Body of pancreas (tissue), 4 donors: Measurements from ENCODE around the gene EIF4E. TPM values are rescaled to one million over a fixed set of nuclear protein-coding genes. Genes with fewer than 3 reads are reported as not detected.

Experiments
- ATAC-seq: fragments of 150-250 bp; one replicate; pipeline ENCODE4 v1.9.1; 2016
- DNase-seq, 4 donors: peaks; one replicate each; pipeline ENCODE4 v3.0.0-alpha.2; 2019
- H3K27ac ChIP-seq, 4 donors: fragments of 200-600 bp; sonication (generic); 1 replicate in 3 of 4; 2 replicates in 1 of 4; pipeline versions ENCODE4 v1.5.1 to v1.6.1; 2016 to 2019; ENCODE audit warnings: mild to moderate bottlenecking in 1 of 4, mixed read lengths in 1 of 4, moderate library complexity in 1 of 4
- H3K27me3 ChIP-seq, 2 donors: fragments of 200-600 bp; sonication (generic); one replicate each; pipeline ENCODE4 v1.6.0; 2016; ENCODE audit warnings: mild to moderate bottlenecking in 1 of 2
- H3K36me3 ChIP-seq, 2 donors: fragments of 200-600 bp; sonication (generic); replicated peaks in 1 of 2; 2 replicates each; pipeline ENCODE4 v1.5.1; 2016; ENCODE audit warnings: low read depth in 2 of 2; ENCODE audit not compliant: insufficient read depth in 1 of 2
- H3K4me1 ChIP-seq: fragments of 200-600 bp; sonication (generic); one replicate; pipeline ENCODE4 v1.6.0; 2016
- H3K4me3 ChIP-seq, 2 donors: fragments of 200-600 bp; sonication (generic); 1 replicate in 1 of 2; 2 replicates in 1 of 2; pipeline ENCODE4 v1.5.1; 2016 to 2019
- H3K9me3 ChIP-seq, 3 donors: fragments of 200-600 bp; sonication (generic); 1 replicate in 2 of 3; 2 replicates in 1 of 3; pipeline ENCODE4 v1.5.1; 2016
- CTCF ChIP-seq, 7 experiments: fragments of 450-650 bp in 4 of 7; fragments of 200-600 bp in 3 of 7; sonication (generic) in 3 of 7; IDR thresholded peaks; one replicate each; pipeline ENCODE4 v1.5.1; 2016 to 2019; ENCODE audit warnings: antibody characterized with exemption in 7 of 7
- POLR2A ChIP-seq, 3 donors: fragments of 450-650 bp; IDR thresholded peaks; one replicate each; pipeline ENCODE4 v1.6.1; 2016; ENCODE audit warnings: antibody characterized with exemption in 3 of 3, mild to moderate bottlenecking in 2 of 3
- WGBS, 2 donors: methylation state at CpG; one replicate each; pipeline ENCODE4 v1.1.5; 2017; 5-methylcytosine and 5-hydroxymethylcytosine counted together
- intact Hi-C: fragments of 100-400 bp; cut with DNase I; formaldehyde crosslinking; loops from one replicate; pipeline ENCODE4 v1.15.1; 2023
- total RNA-seq, 2 donors: library from RNA; depleted of rRNA; stranded (reverse); fragments of >200 nt; gene quantifications; one replicate each; pipeline ENCODE4 v1.1.0, GENCODE V29; 2016

The EIF4E gene
- total RNA-seq, 2 donors from 2014 or later: 31.1 to 67.9 TPM

GRCh38 chr4:98867648-98868047 is 61.3 kb downstream of the EIF4E start:
- Histone ChIP-seq H3K9me3 (no peaks in the 10 kb centered on the region), H3K36me3 (no peaks in the 10 kb centered on the region), H3K27me3 (no peaks in the 10 kb centered on the region), H3K4me1 (no peaks in the 10 kb centered on the region), H3K4me3 (no peak overlapping the region), H3K27ac (no peak overlapping the region)
- ATAC-seq (no peak), DNase-seq (no peak)
- intact Hi-C loops: no loop called here
- 92 to 100% methylated on average over 1 of the region's 1 CpG for WGBS, 2 donors
- TF ChIP-seq POLR2A (IDR thresholded peaks at IDR 0.05): no peak
- no peak for TF ChIP-seq CTCF (IDR thresholded peaks at IDR 0.05)

- no peaks in the 10 kb centered on the region for H3K4me1 ChIP-seq
- intact Hi-C loops: no loop called here
- WGBS, 2 donors: 91 to 93% methylated on average over 6 of the region's 6 CpGs
These were observed 63.9 kb downstream of the EIF4E start for GRCh38 chr4:98865059-98865458.

GRCh38 chr4:98864560-98864959 is 64.4 kb downstream of the EIF4E start:
- WGBS, 2 donors: 77 to 79% methylated on average over 7 of the region's 7 CpGs
- Histone ChIP-seq H3K27me3 (no peaks in the 10 kb centered on the region), H3K36me3 (no peaks in the 10 kb centered on the region), H3K4me3 (no peak overlapping the region), H3K4me1 (no peaks in the 10 kb centered on the region), H3K27ac (no peak overlapping the region), H3K9me3 (no peaks in the 10 kb centered on the region)
- DNase-seq: no peak
- no peak for TF ChIP-seq CTCF (IDR thresholded peaks at IDR 0.05)
- no peak for TF ChIP-seq POLR2A (IDR thresholded peaks at IDR 0.05)
- ATAC-seq: no peak
- intact Hi-C loops: no loop called here

More at GRCh38 chr4:98865059-98865458, 63.9 kb downstream of the EIF4E start:
- no peak for DNase-seq
- H3K27ac ChIP-seq: no peak overlapping the region
- TF ChIP-seq POLR2A (IDR thresholded peaks at IDR 0.05): no peak
- TF ChIP-seq CTCF (IDR thresholded peaks at IDR 0.05): no peak
- ATAC-seq: no peak
- H3K9me3 ChIP-seq: no peaks in the 10 kb centered on the region
- no peaks in the 10 kb centered on the region for H3K36me3 ChIP-seq
- no peak overlapping the region for H3K4me3 ChIP-seq
- H3K27me3 ChIP-seq: no peaks in the 10 kb centered on the region

- Histone ChIP-seq H3K27me3 (no peaks in the 10 kb centered on the region), H3K9me3 (no peaks in the 10 kb centered on the region), H3K4me1 (no peaks in the 10 kb centered on the region), H3K27ac (no peak overlapping the region), H3K4me3 (no peak overlapping the region), H3K36me3 (no peaks in the 10 kb centered on the region)
- DNase-seq (no peak), ATAC-seq (no peak)
- 82 to 88% methylated on average over 3 of the region's 3 CpGs for WGBS, 2 donors
- no peak for TF ChIP-seq CTCF (IDR thresholded peaks at IDR 0.05)
- intact Hi-C loops: no loop called here
These were observed 66.6 kb downstream of the EIF4E start for GRCh38 chr4:98862371-98862770.

GRCh38 chr4:98861100-98861884 is 67.6 kb downstream of the EIF4E start:
- no peak overlapping the region for H3K4me3 ChIP-seq
- DNase-seq (no peak), ATAC-seq (no peak)
- intact Hi-C loops: no loop called here
- no peaks in the 10 kb centered on the region for H3K27me3 ChIP-seq
- WGBS, 2 donors: 47 to 53% methylated on average over 3 of the region's 3 CpGs
- no peaks in the 10 kb centered on the region for H3K4me1 ChIP-seq
- no peak overlapping the region for H3K27ac ChIP-seq
- TF ChIP-seq POLR2A (IDR thresholded peaks at IDR 0.05) (no peak), CTCF (IDR thresholded peaks at IDR 0.05) (no peak)
- H3K9me3 ChIP-seq: no peaks in the 10 kb centered on the region
- no peaks in the 10 kb centered on the region for H3K36me3 ChIP-seq
